ENCODE results near the gene PRUNE2. TPM values are rescaled to one million over a fixed set of nuclear protein-coding genes. Genes with fewer than 3 reads are reported as not detected.

PRUNE2 gene
- total RNA-seq, 4 donors from 2014 or later: 15.6 to 37.8 (median 26.1) TPM

DNA sequence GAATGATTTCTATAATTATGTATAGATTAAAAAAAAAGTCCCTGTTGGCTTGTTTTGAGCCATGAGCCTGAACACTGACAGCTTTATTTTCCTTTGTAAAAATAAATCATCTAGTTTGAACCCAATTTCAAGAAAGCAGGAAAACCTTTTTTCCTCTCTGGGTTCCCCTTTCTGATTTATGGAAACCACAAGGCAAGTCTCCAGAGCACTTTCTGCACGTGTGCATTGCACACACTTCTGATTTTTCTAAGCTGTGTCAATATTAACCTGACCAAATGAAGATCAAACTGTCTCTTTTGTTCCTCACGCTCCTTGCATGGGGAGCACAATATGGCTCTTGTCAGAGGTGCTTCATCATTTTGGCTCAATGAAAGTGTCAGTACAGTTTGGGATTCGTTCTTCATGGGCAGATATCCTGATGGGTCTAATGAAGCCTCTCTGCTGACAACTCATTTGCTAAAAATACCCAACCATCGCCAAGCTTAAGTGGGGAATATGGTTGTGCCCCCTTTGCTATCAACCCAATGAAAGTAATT is 180.8 kb downstream of the PRUNE2 start:
- no peaks in the 10 kb centered on the region for H3K9me3 ChIP-seq
- H3K4me3 ChIP-seq: no peak overlapping the region
- DNase-seq: no peak
- no peaks in the 10 kb centered on the region for H3K36me3 ChIP-seq
- H3K4me1 ChIP-seq: no peaks in the 10 kb centered on the region
- H3K27me3 ChIP-seq: no peaks in the 10 kb centered on the region
- TF ChIP-seq POLR2A (IDR thresholded peaks at IDR 0.05): no peak
- no peak for TF ChIP-seq CTCF (IDR thresholded peaks at IDR 0.05)
- H3K27ac ChIP-seq: no peak overlapping the region

DNA sequence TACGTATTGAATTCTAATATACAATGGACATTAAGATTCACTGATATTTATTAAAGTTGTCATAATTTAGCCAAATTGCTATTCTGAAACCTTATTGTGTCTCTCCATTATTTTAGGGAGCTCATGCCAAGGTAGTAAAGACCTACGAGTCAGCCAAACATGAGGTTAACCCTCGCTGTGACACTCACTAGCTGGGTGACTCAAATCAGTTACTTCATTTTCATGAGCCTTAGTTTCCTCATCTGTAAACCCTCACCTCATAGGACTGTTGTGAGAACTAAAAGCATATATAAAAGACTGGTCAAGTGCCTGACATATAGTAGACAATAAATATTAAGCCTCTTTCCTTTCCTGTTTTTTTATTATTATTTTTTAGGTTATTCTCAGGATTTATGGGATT is 185.7 kb downstream of the PRUNE2 start:
- no peak overlapping the region for H3K4me3 ChIP-seq
- H3K27ac ChIP-seq: no peak overlapping the region
- no peaks in the 10 kb centered on the region for H3K36me3 ChIP-seq
- TF ChIP-seq POLR2A (IDR thresholded peaks at IDR 0.05): no peak
- no peak for TF ChIP-seq CTCF (IDR thresholded peaks at IDR 0.05)
- peaks cover 0 to 3% (median 0%) of the 10 kb centered on the region in 4 donors for H3K4me1 ChIP-seq
- no peaks in the 10 kb centered on the region for H3K27me3 ChIP-seq
- no peak for DNase-seq
- no peaks in the 10 kb centered on the region for H3K9me3 ChIP-seq

GRCh38 chr9:76718166-76718565 is 187.7 kb downstream of the PRUNE2 start:
- Histone ChIP-seq H3K9me3 (no peaks in the 10 kb centered on the region), H3K27ac (peak overlapping the region in 1 of 4 donors; percentile 38), H3K4me1 (peaks cover 0 to 3% (median 0%) of the 10 kb centered on the region in 4 donors), H3K27me3 (no peaks in the 10 kb centered on the region), H3K36me3 (no peaks in the 10 kb centered on the region), H3K4me3 (no peak overlapping the region)
- DNase-seq: no peak
- TF ChIP-seq CTCF (IDR thresholded peaks at IDR 0.05) (no peak), POLR2A (IDR thresholded peaks at IDR 0.05) (no peak)

DNA sequence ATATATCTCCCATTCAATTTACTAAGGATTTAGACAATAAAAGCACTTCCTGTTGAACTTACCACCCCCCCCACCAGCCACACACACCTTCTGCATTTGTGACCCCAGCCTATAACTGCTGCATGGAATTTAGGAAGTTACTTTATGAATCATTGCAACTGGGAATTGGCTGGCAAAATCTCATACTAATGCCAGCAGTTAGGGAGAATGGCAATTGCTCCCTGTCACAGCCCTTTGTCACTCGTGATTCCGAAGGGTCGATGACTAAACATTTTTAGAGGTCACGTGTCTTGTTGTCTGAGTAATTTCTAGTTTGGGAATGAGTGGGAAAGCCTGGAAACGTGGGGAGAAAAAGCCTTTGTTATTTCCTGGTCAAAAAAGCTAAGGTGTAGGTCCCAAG is 188.3 kb downstream of the PRUNE2 start:
- no peaks in the 10 kb centered on the region for H3K9me3 ChIP-seq
- no peak for TF ChIP-seq POLR2A (IDR thresholded peaks at IDR 0.05)
- TF ChIP-seq CTCF (IDR thresholded peaks at IDR 0.05): no peak
- H3K27me3 ChIP-seq: no peaks in the 10 kb centered on the region
- peaks cover 0 to 3% (median 0%) of the 10 kb centered on the region in 4 donors for H3K4me1 ChIP-seq
- no peak for DNase-seq
- H3K4me3 ChIP-seq: no peak overlapping the region
- no peaks in the 10 kb centered on the region for H3K36me3 ChIP-seq
- H3K27ac ChIP-seq: peak overlapping the region in 1 of 4 donors; percentile 38

DNA sequence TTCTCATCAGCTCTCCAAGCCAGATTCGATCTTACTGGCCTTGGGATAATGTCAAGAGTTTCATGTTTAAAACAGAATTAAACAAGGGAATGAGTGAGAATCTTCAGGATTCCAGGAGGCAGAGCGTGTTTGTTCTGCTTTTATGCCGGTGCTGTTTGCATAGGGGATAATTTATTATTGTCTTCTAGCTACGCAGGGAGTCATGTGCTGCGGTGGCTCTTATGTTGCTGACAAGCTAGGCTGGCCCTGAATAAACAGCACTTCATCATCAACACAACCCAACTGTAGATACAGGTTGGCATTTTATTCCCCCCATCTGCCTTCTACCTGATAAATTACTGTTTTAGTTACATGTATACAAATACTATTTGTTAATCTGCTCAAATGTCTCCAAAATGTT is 188.7 kb downstream of the PRUNE2 start:
- Histone ChIP-seq H3K4me3 (no peak overlapping the region), H3K36me3 (no peaks in the 10 kb centered on the region), H3K9me3 (no peaks in the 10 kb centered on the region), H3K27ac (peak overlapping the region in 1 of 4 donors; percentile 38), H3K27me3 (no peaks in the 10 kb centered on the region), H3K4me1 (peaks cover 0 to 3% (median 0%) of the 10 kb centered on the region in 4 donors)
- no peak for DNase-seq
- TF ChIP-seq CTCF (IDR thresholded peaks at IDR 0.05): no peak
- TF ChIP-seq POLR2A (IDR thresholded peaks at IDR 0.05): no peak

All from Peyer's patch (tissue), 4 donors.